HCT116 (cell line): Measurements from ENCODE around the gene MYO10.

Source experiments
- EZH2 ChIP-seq: fragments of 200-600 bp; sonication (generic); IDR thresholded peaks from 2 replicates; pipeline ENCODE4 v1.6.1; 2017; ENCODE audit warnings: antibody characterized with exemption, mixed run types
- JUND ChIP-seq: IDR thresholded peaks from 2 replicates; pipeline ENCODE4 v1.6.1; 2012
- POLR2A ChIP-seq: IDR thresholded peaks from 2 replicates; pipeline ENCODE4 v1.7.0; 2011; ENCODE audit warnings: borderline replicate concordance; ENCODE audit not compliant: insufficient read depth, insufficient read length; ENCODE audit errors: extremely low read depth
- POLR2AphosphoS5 ChIP-seq: IDR thresholded peaks from 2 replicates; pipeline ENCODE4 v1.6.1; 2011; ENCODE audit warnings: mild to moderate bottlenecking, low read depth, low read length, moderate library complexity
- SIN3A ChIP-seq: IDR thresholded peaks from 2 replicates; pipeline ENCODE4 v1.6.1; 2012; ENCODE audit warnings: low read depth
- SRF ChIP-seq: IDR thresholded peaks from 2 replicates; pipeline ENCODE4 v1.6.1; 2012; ENCODE audit warnings: low read depth
- YY1 ChIP-seq: IDR thresholded peaks from 2 replicates; pipeline ENCODE4 v1.6.1; 2011; ENCODE audit warnings: low read length, low read depth, moderate library complexity, mild to moderate bottlenecking; ENCODE audit not compliant: insufficient replicate concordance; ENCODE audit errors: extremely low read depth
- ZNF274 ChIP-seq: fragments of 200-500 bp; sonication (Bioruptor generic); IDR thresholded peaks from 2 replicates; pipeline ENCODE4 v1.6.1; 2014; ENCODE audit warnings: mild to moderate bottlenecking, low read depth, low read length, inconsistent platforms
- TF ChIP-seq, protein P1 (sequence below), 3 experiments: fragments of 200-600 bp in 1 of 3; sonication (generic) in 1 of 3; IDR thresholded peaks in 2 of 3; conservative IDR thresholded peaks in 1 of 3; 2 replicates each; pipeline ENCODE4 v1.5.1; 2012 to 2017; ENCODE audit warnings: low read depth in 2 of 3, low read length in 2 of 3, antibody characterized with exemption in 1 of 3, borderline replicate concordance in 1 of 3, control low read depth in 1 of 3, mild to moderate bottlenecking in 1 of 3, mixed read lengths in 1 of 3, mixed run types in 1 of 3, moderate library complexity in 1 of 3; ENCODE audit not compliant: insufficient read depth in 1 of 3
- TF ChIP-seq, protein P2 (sequence below): IDR thresholded peaks from 2 replicates; pipeline ENCODE4 v1.6.1; 2012

DNA sequence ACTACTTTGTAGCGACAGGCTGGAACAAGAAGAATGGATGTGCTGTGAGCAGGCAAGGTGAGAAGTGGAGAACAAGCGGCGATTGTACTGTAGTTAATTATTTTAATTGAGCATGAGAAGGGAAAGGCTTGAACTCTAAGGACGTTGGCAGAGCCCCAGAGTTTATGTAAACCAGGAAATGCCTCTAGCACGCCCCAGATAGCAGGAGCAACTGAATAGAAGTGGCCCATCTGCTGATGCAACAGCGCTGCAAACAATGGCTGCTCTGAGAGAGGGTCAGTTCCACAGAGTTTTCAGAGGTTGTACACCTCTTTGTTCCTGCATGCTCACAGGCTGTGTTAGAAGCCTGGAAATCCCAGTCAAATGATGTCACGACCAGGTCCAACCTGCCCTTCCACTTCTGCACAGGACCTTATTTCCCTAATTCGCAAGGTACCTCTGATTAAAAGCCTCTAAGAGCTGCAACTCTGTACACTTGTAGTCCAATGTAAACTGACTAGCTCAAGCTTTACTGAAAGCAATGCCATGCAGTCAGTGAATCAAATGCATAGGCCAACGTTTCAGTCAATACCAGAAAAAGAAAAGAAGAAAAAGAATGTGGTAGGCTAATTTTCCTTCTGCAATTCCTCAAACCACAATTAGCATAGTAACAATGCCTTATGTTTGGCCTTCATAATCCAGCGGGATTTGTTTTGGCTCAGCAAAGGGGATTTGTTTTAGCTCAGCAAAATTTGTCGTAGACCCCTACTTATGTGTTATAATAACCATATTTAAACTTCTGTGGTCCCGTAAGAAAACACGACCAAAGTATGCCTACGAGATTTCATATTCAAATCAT, 199.7 kb downstream of the MYO10 start:
- TF ChIP-seq, protein P1, sequence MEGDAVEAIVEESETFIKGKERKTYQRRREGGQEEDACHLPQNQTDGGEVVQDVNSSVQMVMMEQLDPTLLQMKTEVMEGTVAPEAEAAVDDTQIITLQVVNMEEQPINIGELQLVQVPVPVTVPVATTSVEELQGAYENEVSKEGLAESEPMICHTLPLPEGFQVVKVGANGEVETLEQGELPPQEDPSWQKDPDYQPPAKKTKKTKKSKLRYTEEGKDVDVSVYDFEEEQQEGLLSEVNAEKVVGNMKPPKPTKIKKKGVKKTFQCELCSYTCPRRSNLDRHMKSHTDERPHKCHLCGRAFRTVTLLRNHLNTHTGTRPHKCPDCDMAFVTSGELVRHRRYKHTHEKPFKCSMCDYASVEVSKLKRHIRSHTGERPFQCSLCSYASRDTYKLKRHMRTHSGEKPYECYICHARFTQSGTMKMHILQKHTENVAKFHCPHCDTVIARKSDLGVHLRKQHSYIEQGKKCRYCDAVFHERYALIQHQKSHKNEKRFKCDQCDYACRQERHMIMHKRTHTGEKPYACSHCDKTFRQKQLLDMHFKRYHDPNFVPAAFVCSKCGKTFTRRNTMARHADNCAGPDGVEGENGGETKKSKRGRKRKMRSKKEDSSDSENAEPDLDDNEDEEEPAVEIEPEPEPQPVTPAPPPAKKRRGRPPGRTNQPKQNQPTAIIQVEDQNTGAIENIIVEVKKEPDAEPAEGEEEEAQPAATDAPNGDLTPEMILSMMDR (IDR thresholded peaks at IDR 0.05 in 2 of 3, conservative IDR thresholded peaks at IDR 0.05 in 1 of 3; ENCODE audit: borderline replicate concordance in 1 of 3, insufficient read depth in 1 of 3, low read depth in 2 of 3, low read length in 2 of 3): no peak
- TF ChIP-seq EZH2 (no peak), POLR2A (no peak), SIN3A (no peak), JUND (no peak), SRF (no peak), POLR2AphosphoS5 (peak; percentile 40; the same call in 1 of the 2 replicates), ZNF274 (no peak), YY1 (peak; percentile 36)
- TF ChIP-seq, protein P2, sequence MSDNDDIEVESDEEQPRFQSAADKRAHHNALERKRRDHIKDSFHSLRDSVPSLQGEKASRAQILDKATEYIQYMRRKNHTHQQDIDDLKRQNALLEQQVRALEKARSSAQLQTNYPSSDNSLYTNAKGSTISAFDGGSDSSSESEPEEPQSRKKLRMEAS: peak; percentile 30; the same call in 1 of the 2 replicates
